Astrocyte (in vitro differentiated cells and primary cell): ENCODE measurements around the gene RDH14. TPM values are rescaled to one million over a fixed set of nuclear protein-coding genes. Genes with fewer than 3 reads are reported as not detected.

Source experiments
- DNase-seq: peaks from one replicate; pipeline ENCODE4 v3.0.0-alpha.2; 2010; ENCODE audit warnings: low read depth
- FAIRE-seq: peaks from 2 replicates; lab custom pipeline; 2011; peaks lifted over from hg19 to GRCh38; lab: Jason Lieb, UNC
- H2AFZ ChIP-seq: 2 replicates; pipeline ENCODE4 v1.6.0; 2012; ENCODE audit warnings: low read depth, low read length, inconsistent platforms
- H3K27ac ChIP-seq: 2 replicates; pipeline ENCODE4 v1.5.1; 2011; ENCODE audit warnings: low read depth, low read length, inconsistent platforms
- H3K27me3 ChIP-seq: 2 replicates; pipeline ENCODE4 v1.6.0; 2011; ENCODE audit warnings: low read length, inconsistent platforms; ENCODE audit not compliant: insufficient read depth
- H3K36me3 ChIP-seq: 2 replicates; pipeline ENCODE4 v1.5.1; 2011; ENCODE audit warnings: low read length, inconsistent platforms; ENCODE audit not compliant: insufficient read depth
- H3K4me1 ChIP-seq: 2 replicates; pipeline ENCODE4 v1.5.1; 2011; ENCODE audit warnings: low read length, inconsistent platforms; ENCODE audit not compliant: insufficient read depth
- H3K4me2 ChIP-seq: 2 replicates; pipeline ENCODE4 v1.6.0; 2012; ENCODE audit warnings: low read length, inconsistent platforms
- H3K4me3 ChIP-seq: 2 replicates; pipeline ENCODE4 v1.5.1; 2011; ENCODE audit warnings: low read depth, mild to moderate bottlenecking, low read length, inconsistent platforms; ENCODE audit not compliant: insufficient read depth
- H3K79me2 ChIP-seq: 2 replicates; pipeline ENCODE4 v1.6.0; 2012; ENCODE audit warnings: mild to moderate bottlenecking, low read length, inconsistent platforms; ENCODE audit not compliant: insufficient read depth
- H3K9ac ChIP-seq: 2 replicates; pipeline ENCODE4 v1.6.0; 2012; ENCODE audit warnings: mild to moderate bottlenecking, low read length, inconsistent platforms
- H3K9me3 ChIP-seq: 2 replicates; pipeline ENCODE4 v1.5.1; 2012; ENCODE audit warnings: low read depth, mild to moderate bottlenecking, low read length, inconsistent platforms; ENCODE audit not compliant: insufficient read depth
- H4K20me1 ChIP-seq: 2 replicates; pipeline ENCODE4 v1.6.0; 2012; ENCODE audit warnings: low read length, inconsistent platforms; ENCODE audit not compliant: insufficient read depth
- H3K27ac Mint-ChIP-seq: one replicate; pipeline ENCODE4 v1.8.0; 2021; ENCODE audit warnings: mild to moderate bottlenecking, mixed read lengths; ENCODE audit not compliant: unreplicated experiment
- H3K27me3 Mint-ChIP-seq: one replicate; pipeline ENCODE4 v1.8.0; 2021; ENCODE audit warnings: low read depth, mixed read lengths; ENCODE audit not compliant: unreplicated experiment
- H3K36me3 Mint-ChIP-seq: one replicate; pipeline ENCODE4 v1.8.0; 2021; ENCODE audit warnings: low read depth, mixed read lengths; ENCODE audit not compliant: unreplicated experiment
- H3K4me1 Mint-ChIP-seq: one replicate; pipeline ENCODE4 v1.8.0; 2021; ENCODE audit warnings: low read depth, mixed read lengths; ENCODE audit not compliant: unreplicated experiment
- H3K4me3 Mint-ChIP-seq: one replicate; pipeline ENCODE4 v1.8.0; 2021; ENCODE audit warnings: mild to moderate bottlenecking, moderate library complexity, mixed read lengths; ENCODE audit not compliant: unreplicated experiment
- H3K9me3 Mint-ChIP-seq: one replicate; pipeline ENCODE4 v1.8.0; 2021; ENCODE audit warnings: mild to moderate bottlenecking, mixed read lengths; ENCODE audit not compliant: unreplicated experiment
- EZH2 ChIP-seq: IDR thresholded peaks from 2 replicates; pipeline ENCODE4 v1.6.1; 2012; ENCODE audit warnings: mild to moderate bottlenecking, low read length, inconsistent platforms; ENCODE audit not compliant: insufficient read depth
- total RNA-seq: library from RNA; stranded (reverse); gene quantifications from 2 replicates; pipeline ENCODE4 v1.2.1, GENCODE V29; 2021
- TF ChIP-seq, protein P1 (sequence below): IDR thresholded peaks from 2 replicates; pipeline ENCODE4 v1.5.1; 2011; ENCODE audit warnings: low read depth, mild to moderate bottlenecking, inconsistent platforms, low read length, moderate library complexity; ENCODE audit not compliant: insufficient read depth

Gene RDH14
- total RNA-seq, 1 donor from 2014 or later = 16.0 TPM

DNA sequence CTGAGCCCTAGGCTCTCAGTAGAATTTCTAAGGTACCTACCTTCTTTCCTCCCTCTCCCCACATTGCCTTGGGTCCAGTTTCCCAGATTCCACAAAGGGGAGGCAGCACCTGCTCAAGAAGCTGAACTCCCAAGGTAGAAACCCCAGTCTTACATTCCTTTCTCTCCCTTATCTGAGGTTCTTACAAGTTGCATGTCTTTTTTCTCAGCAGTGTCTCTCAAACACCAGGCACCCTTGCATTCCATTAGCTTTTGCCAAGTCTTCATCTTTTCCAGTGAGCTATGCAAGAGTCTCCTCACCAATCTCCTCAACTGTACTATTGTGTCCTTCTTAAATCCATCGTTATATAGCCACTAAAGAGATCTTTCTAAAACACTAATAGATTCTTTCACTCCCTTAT is 33.0 kb upstream of the RDH14 start:
- Mint-ChIP-seq H3K27me3 (no peaks in the 10 kb centered on the region), H3K27ac (no peak overlapping the region), H3K4me3 (no peak overlapping the region), H3K4me1 (no peaks in the 10 kb centered on the region), H3K9me3 (peaks cover 2% of the 10 kb centered on the region), H3K36me3 (peaks cover 2% of the 10 kb centered on the region)
- TF ChIP-seq, protein P1, sequence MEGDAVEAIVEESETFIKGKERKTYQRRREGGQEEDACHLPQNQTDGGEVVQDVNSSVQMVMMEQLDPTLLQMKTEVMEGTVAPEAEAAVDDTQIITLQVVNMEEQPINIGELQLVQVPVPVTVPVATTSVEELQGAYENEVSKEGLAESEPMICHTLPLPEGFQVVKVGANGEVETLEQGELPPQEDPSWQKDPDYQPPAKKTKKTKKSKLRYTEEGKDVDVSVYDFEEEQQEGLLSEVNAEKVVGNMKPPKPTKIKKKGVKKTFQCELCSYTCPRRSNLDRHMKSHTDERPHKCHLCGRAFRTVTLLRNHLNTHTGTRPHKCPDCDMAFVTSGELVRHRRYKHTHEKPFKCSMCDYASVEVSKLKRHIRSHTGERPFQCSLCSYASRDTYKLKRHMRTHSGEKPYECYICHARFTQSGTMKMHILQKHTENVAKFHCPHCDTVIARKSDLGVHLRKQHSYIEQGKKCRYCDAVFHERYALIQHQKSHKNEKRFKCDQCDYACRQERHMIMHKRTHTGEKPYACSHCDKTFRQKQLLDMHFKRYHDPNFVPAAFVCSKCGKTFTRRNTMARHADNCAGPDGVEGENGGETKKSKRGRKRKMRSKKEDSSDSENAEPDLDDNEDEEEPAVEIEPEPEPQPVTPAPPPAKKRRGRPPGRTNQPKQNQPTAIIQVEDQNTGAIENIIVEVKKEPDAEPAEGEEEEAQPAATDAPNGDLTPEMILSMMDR = no peak
- no peak for TF ChIP-seq EZH2
- no peak for FAIRE-seq
- Histone ChIP-seq H3K27me3 (no peaks in the 10 kb centered on the region), H3K4me3 (no peak overlapping the region), H3K36me3 (no peaks in the 10 kb centered on the region), H4K20me1 (no peaks in the 10 kb centered on the region), H2AFZ (no peak overlapping the region), H3K27ac (no peak overlapping the region), H3K9ac (no peak overlapping the region), H3K4me1 (no peaks in the 10 kb centered on the region), H3K79me2 (no peaks in the 10 kb centered on the region), H3K9me3 (no peaks in the 10 kb centered on the region), H3K4me2 (no peak overlapping the region)
- DNase-seq = no peak

DNA sequence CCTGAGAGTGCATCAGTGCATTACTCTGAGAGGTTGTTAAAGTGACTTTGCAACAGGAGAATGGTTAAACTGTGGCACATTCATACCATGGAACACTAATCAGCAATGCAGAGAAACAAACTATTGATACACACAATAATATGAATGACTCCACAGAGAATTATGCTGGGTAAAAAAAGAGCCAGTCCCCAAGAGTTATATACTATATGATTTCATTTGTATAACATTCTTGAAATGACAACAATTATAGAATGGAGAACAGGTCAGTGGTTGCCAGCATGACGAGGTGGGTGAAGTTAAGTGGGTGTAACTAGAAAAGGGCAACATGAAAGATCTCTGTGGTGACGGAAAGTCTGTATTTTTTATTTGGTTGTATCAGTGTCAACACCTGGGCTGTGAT is 31.9 kb upstream of the RDH14 start:
- no peak for TF ChIP-seq EZH2
- TF ChIP-seq, protein P1 = no peak
- Histone ChIP-seq H3K27ac (no peak overlapping the region), H3K79me2 (no peaks in the 10 kb centered on the region), H3K4me1 (no peaks in the 10 kb centered on the region), H3K9me3 (no peaks in the 10 kb centered on the region), H3K36me3 (no peaks in the 10 kb centered on the region), H4K20me1 (no peaks in the 10 kb centered on the region), H3K9ac (no peak overlapping the region), H3K27me3 (no peaks in the 10 kb centered on the region), H2AFZ (no peak overlapping the region), H3K4me2 (no peak overlapping the region), H3K4me3 (no peak overlapping the region)
- FAIRE-seq = no peak
- Mint-ChIP-seq H3K4me3 (no peak overlapping the region), H3K27me3 (no peaks in the 10 kb centered on the region), H3K36me3 (peaks cover 2% of the 10 kb centered on the region), H3K9me3 (peaks cover 2% of the 10 kb centered on the region), H3K27ac (no peak overlapping the region), H3K4me1 (no peaks in the 10 kb centered on the region)
- no peak for DNase-seq

DNA sequence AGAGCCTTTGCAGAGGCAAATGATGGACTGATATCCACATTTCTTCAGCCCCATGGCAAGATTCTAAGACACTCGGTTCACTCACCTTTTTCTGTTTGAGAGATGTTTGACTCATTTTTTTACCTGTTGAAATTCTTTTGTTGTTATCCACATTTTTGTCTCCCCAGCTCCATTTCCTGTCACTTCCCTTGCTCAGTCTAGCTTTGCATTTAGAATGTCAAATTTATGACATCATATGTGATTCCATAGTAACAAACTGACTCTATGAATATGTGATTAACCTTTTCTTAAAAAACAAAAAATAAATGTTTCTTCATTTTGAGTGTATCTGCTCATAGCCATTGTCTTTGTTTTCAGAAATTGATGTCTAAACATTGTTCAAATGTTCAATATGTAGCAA is 28.9 kb upstream of the RDH14 start, which contains the start of gene NT5C1B:
Gene NT5C1B (minus strand): TSS at position 216 of the 400 bp plus-strand sequence. CDS start 101 bp downstream, at position 115.
- Mint-ChIP-seq H3K4me1 (no peaks in the 10 kb centered on the region), H3K9me3 (peaks cover 6% of the 10 kb centered on the region), H3K36me3 (no peaks in the 10 kb centered on the region), H3K27me3 (no peaks in the 10 kb centered on the region), H3K4me3 (no peak within 1 kb of the TSS), H3K27ac (no peak within 1 kb of the TSS)
- Histone ChIP-seq H4K20me1 (no peaks in the 10 kb centered on the region), H3K4me3 (no peak within 1 kb of the TSS), H3K27ac (no peak within 1 kb of the TSS), H3K27me3 (no peaks in the 10 kb centered on the region), H3K4me1 (no peaks in the 10 kb centered on the region), H3K79me2 (no peaks in the 10 kb centered on the region), H3K9me3 (no peaks in the 10 kb centered on the region), H3K36me3 (no peaks in the 10 kb centered on the region), H3K4me2 (no peak within 1 kb of the TSS), H3K9ac (no peak within 1 kb of the TSS), H2AFZ (no peak within 1 kb of the TSS)
- FAIRE-seq (no peak), DNase-seq (no peak)
- TF ChIP-seq, protein P1 = no peak
- no peak for TF ChIP-seq EZH2
